Nephron progenitor cell (in vitro differentiated cells): Measurements from ENCODE around the gene TMCO4.
A peak's percentile ranks its signal among the peaks of the same experiment; 100 is the strongest.

Experiments
- DNase-seq: peaks from one replicate; pipeline ENCODE4 v3.0.0; 2021
- H3K27ac Mint-ChIP-seq: 2 replicates; pipeline ENCODE4 v1.8.0; 2021; ENCODE audit warnings: mild to moderate bottlenecking, moderate library complexity, mixed read lengths
- H3K27me3 Mint-ChIP-seq: 2 replicates; pipeline ENCODE4 v1.8.0; 2021; ENCODE audit warnings: mild to moderate bottlenecking, low read depth, mixed read lengths; ENCODE audit not compliant: poor library complexity
- H3K36me3 Mint-ChIP-seq: 2 replicates; pipeline ENCODE4 v1.8.0; 2021; ENCODE audit warnings: low read depth, mixed read lengths
- H3K4me1 Mint-ChIP-seq: 2 replicates; pipeline ENCODE4 v1.8.0; 2021; ENCODE audit warnings: mixed read lengths
- H3K4me3 Mint-ChIP-seq: 2 replicates; pipeline ENCODE4 v1.8.0; 2021; ENCODE audit warnings: mild to moderate bottlenecking, moderate library complexity, mixed read lengths
- H3K9me3 Mint-ChIP-seq: 2 replicates; pipeline ENCODE4 v1.8.0; 2021; ENCODE audit warnings: mild to moderate bottlenecking, moderate library complexity, mixed read lengths
- TF ChIP-seq, protein P1 (sequence below): fragments of 200-600 bp; sonication (generic); IDR thresholded peaks from 2 replicates; pipeline ENCODE4 v1.5.0; 2021; ENCODE audit warnings: antibody characterized with exemption

Gene TMCO4

DNA sequence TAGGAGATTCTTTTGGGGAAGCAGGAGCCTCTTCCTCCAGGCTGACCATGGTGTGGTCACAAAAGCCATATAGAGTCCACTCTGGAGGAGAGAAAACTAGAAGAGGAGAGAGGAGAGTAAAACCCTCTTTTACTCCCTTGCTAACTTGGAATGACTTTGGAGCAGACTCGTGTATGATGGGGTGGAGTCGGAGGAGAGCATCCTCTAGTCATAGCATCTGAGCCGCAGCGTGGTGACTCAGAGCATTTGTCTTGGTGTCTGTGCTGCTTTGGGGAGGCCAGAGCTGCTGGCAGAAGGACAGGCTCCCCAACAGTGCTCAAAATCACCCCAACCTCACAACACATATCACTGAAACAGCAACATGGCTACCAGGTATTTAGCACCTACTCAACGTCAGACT lies 123.9 kb downstream of the TMCO4 start:
- H3K36me3 Mint-ChIP-seq = no peaks in the 10 kb centered on the region
- no peak overlapping the region for H3K27ac Mint-ChIP-seq
- H3K9me3 Mint-ChIP-seq = no peaks in the 10 kb centered on the region
- H3K27me3 Mint-ChIP-seq = peaks cover 70% of the 10 kb centered on the region
- H3K4me1 Mint-ChIP-seq = no peaks in the 10 kb centered on the region
- no peak for DNase-seq
- no peak overlapping the region for H3K4me3 Mint-ChIP-seq
- TF ChIP-seq, protein P1, sequence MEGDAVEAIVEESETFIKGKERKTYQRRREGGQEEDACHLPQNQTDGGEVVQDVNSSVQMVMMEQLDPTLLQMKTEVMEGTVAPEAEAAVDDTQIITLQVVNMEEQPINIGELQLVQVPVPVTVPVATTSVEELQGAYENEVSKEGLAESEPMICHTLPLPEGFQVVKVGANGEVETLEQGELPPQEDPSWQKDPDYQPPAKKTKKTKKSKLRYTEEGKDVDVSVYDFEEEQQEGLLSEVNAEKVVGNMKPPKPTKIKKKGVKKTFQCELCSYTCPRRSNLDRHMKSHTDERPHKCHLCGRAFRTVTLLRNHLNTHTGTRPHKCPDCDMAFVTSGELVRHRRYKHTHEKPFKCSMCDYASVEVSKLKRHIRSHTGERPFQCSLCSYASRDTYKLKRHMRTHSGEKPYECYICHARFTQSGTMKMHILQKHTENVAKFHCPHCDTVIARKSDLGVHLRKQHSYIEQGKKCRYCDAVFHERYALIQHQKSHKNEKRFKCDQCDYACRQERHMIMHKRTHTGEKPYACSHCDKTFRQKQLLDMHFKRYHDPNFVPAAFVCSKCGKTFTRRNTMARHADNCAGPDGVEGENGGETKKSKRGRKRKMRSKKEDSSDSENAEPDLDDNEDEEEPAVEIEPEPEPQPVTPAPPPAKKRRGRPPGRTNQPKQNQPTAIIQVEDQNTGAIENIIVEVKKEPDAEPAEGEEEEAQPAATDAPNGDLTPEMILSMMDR = no peak

DNA sequence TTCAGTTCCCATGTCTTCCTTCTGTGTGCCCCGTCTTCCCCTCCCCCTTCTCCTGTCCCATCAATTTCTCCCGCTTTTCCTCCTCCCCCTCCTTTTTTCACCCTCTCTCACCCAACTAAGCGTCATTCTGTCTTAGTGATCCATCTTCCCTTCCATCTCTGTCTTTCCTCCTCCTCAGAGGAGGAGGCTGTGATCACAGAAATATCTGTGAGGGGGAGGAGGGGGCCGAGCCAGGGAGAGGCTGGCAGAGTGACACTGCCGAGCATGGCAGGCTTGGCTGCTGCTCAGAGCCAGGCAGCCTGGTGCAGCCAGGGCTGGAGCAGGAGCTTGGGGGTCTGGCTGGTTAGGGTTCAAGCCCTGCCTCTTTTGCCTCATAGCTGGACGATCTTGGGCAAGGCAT lies 127.5 kb downstream of the TMCO4 start:
- H3K4me3 Mint-ChIP-seq = no peak overlapping the region
- no peaks in the 10 kb centered on the region for H3K36me3 Mint-ChIP-seq
- no peaks in the 10 kb centered on the region for H3K9me3 Mint-ChIP-seq
- TF ChIP-seq, protein P1 = no peak
- no peak overlapping the region for H3K27ac Mint-ChIP-seq
- H3K27me3 Mint-ChIP-seq = peaks cover 88% of the 10 kb centered on the region
- no peak for DNase-seq
- H3K4me1 Mint-ChIP-seq = no peaks in the 10 kb centered on the region

DNA sequence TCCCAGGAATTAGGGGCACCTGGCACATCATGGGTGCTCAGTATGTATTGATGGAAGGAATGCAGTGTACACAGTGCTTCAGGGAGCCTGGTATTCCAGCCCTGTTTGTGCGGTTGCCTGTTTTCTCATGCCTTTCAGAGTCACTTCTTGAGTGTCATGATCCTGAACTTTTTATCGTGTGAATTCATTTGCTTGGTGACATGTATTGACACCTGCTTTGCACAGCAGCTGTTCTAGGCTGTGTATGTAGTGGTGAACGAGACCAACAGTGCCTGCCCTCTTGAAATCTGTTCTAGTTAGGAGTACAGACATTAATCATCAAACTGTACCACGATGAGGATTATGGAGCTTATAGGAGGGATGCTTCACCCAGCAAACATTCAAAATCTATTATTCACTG lies 128.9 kb downstream of the TMCO4 start:
- Mint-ChIP-seq H3K4me3 (no peak overlapping the region), H3K27ac (no peak overlapping the region), H3K4me1 (no peaks in the 10 kb centered on the region), H3K27me3 (peaks cover 88% of the 10 kb centered on the region), H3K36me3 (no peaks in the 10 kb centered on the region), H3K9me3 (peaks cover 4% of the 10 kb centered on the region)
- no peak for DNase-seq
- TF ChIP-seq, protein P1 = no peak

DNA sequence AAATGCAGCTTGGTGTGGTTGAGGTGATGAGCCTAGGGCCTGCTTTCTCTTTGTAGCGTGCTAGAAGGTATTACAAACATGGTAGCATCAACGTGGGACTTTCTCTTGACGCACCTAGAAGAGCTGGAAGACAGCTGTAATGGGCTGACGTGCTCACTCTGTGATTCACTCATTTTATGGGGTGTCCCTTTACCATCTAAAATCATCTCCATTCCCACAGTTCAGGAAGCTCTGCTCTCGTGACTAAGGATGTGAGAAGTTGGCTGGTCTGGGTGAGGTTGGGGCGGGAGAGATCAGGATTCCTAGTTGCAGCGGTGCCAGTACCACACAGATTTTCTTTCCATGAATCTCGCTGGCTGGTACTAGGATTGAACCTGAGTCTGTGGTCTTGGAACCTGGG lies 130.8 kb downstream of the TMCO4 start:
- no peaks in the 10 kb centered on the region for H3K4me1 Mint-ChIP-seq
- TF ChIP-seq, protein P1 = no peak
- H3K36me3 Mint-ChIP-seq = no peaks in the 10 kb centered on the region
- H3K27ac Mint-ChIP-seq = no peak overlapping the region
- no peak overlapping the region for H3K4me3 Mint-ChIP-seq
- DNase-seq = no peak
- peaks cover 4% of the 10 kb centered on the region for H3K9me3 Mint-ChIP-seq
- H3K27me3 Mint-ChIP-seq = peaks cover 86% of the 10 kb centered on the region

DNA sequence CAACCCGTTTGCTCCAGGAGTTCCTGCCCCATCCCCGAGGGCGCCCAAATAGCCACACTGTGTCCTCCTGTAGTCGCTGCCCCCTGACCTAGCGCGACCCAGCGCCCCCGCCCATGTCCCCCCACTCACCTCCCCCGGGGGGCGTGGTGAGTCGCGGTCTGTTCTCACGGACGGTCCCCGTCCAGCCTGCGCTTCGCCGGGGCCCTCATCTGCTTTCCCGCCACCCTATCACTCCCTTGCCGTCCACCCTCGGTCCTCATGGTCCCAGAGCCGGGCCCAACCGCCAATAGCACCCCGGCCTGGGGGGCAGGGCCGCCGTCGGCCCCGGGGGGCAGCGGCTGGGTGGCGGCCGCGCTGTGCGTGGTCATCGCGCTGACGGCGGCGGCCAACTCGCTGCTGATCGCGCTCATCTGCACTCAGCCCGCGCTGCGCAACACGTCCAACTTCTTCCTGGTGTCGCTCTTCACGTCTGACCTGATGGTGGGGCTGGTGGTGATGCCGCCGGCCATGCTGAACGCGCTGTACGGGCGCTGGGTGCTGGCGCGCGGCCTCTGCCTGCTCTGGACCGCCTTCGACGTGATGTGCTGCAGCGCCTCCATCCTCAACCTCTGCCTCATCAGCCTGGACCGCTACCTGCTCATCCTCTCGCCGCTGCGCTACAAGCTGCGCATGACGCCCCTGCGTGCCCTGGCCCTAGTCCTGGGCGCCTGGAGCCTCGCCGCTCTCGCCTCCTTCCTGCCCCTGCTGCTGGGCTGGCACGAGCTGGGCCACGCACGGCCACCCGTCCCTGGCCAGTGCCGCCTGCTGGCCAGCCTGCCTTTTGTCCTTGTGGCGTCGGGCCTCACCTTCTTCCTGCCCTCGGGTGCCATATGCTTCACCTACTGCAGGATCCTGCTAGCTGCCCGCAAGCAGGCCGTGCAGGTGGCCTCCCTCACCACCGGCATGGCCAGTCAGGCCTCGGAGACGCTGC lies 133.9 kb downstream of the TMCO4 start:
- Mint-ChIP-seq H3K4me1 (no peaks in the 10 kb centered on the region), H3K36me3 (no peaks in the 10 kb centered on the region), H3K4me3 (peak overlapping the region; percentile 79), H3K9me3 (peaks cover 4% of the 10 kb centered on the region), H3K27ac (no peak overlapping the region), H3K27me3 (peaks cover 93% of the 10 kb centered on the region)
- peak; percentile 41 for DNase-seq
- TF ChIP-seq, protein P1 = no peak

DNA sequence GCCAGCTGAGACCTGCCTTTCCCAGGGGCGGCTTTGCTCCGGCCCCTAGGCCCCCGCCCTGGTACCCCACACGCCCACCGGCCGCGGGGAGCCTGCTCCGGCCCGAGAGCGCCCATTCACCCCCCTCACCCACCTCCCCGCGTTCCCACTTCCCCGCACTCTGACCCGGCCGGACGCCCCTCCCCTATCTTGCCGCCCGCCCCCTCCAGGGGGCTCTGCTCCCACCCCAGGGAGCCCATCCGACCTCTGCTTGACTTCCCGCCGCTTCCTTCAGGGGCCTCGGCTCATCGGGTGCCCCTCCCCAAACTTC lies 134.6 kb downstream of the TMCO4 start:
- Mint-ChIP-seq H3K36me3 (no peaks in the 10 kb centered on the region), H3K4me3 (peak overlapping the region; percentile 70)
- TF ChIP-seq, protein P1 = no peak

More for the DNA sequence above, 134.6 kb downstream of the TMCO4 start:
- Mint-ChIP-seq H3K27me3 (peaks cover 93% of the 10 kb centered on the region), H3K27ac (no peak overlapping the region), H3K4me1 (no peaks in the 10 kb centered on the region), H3K9me3 (peaks cover 4% of the 10 kb centered on the region)
- no peak for DNase-seq
